HepG2 (cell line): Measurements from ENCODE around the gene SLA2. TPM values are rescaled to one million over a fixed set of nuclear protein-coding genes. Genes with fewer than 3 reads are reported as not detected.

Experiments used
- ATAC-seq: fragments of 200-7000 bp; cut with Tn5 transposase; 3 replicates; pipeline ENCODE4 v1.9.1; 2020; ENCODE audit warnings: mild to moderate bottlenecking, moderate library complexity
- BruUV-seq: library from RNA; stranded (reverse); fragments of 400-500 nt; replicated peaks from 2 replicates; lab custom pipeline; 2021; lab: Mats Ljungman, UMichigan
- CTCF ChIA-PET: fragments of 300-600 bp; formaldehyde crosslinking; extraction: SDS; loops from one replicate; lab custom pipeline; 2021; ENCODE audit warnings: low total read pairs, inconsistent platforms, low intra/inter-chr PET ratio; lab: Yijun Ruan, JAX
- POLR2A ChIA-PET: fragments of 350-600 bp; sonication (Branson Sonifier 250); formaldehyde crosslinking; loops from one replicate; lab custom pipeline; 2020; ENCODE audit warnings: antibody characterized with exemption, inconsistent platforms; lab: Yijun Ruan, JAX
- DNase-seq: peaks from one replicate; pipeline ENCODE4 v3.0.0-alpha.2; 2015; ENCODE audit warnings: low spot score
- FAIRE-seq: peaks from 3 replicates; lab custom pipeline; 2011; peaks lifted over from hg19 to GRCh38; lab: Jason Lieb, UNC
- H2AFZ ChIP-seq: one replicate; pipeline ENCODE4 v1.6.1; 2011; ENCODE audit warnings: low read length, inconsistent platforms
- H3K27ac ChIP-seq: fragments of 300-600 bp; 3 replicates; pipeline ENCODE4 v1.8.0; 2011; ENCODE audit warnings: mixed run types, mild to moderate bottlenecking, mixed read lengths, low read length, inconsistent platforms; ENCODE audit not compliant: insufficient read depth; ENCODE audit errors: extremely low read length
- H3K27me3 ChIP-seq, 2 experiments: fragments of 200-600 bp in 1 of 2; 2 replicates in 1 of 2; 3 replicates in 1 of 2; pipeline versions ENCODE4 v1.6.0 to v1.8.0; 2011; ENCODE audit warnings: low read length in 2 of 2, mild to moderate bottlenecking in 2 of 2, moderate library complexity in 2 of 2, inconsistent platforms in 1 of 2; ENCODE audit not compliant: insufficient read depth in 2 of 2, control insufficient read depth in 1 of 2
- H3K36me3 ChIP-seq, 2 experiments: fragments of 200-600 bp in 1 of 2; replicated peaks in 1 of 2; 2 replicates in 1 of 2; 3 replicates in 1 of 2; pipeline versions ENCODE4 v1.5.1 to v1.8.0; 2011; ENCODE audit warnings: low read length in 2 of 2, inconsistent platforms in 1 of 2; ENCODE audit not compliant: insufficient read depth in 2 of 2, control insufficient read depth in 1 of 2
- H3K4me1 ChIP-seq: 2 replicates; pipeline ENCODE4 v1.5.1; 2012; ENCODE audit warnings: low read length, inconsistent platforms; ENCODE audit not compliant: insufficient read depth
- H3K4me2 ChIP-seq: 2 replicates; pipeline ENCODE4 v1.6.0; 2011; ENCODE audit warnings: low read depth, low read length, inconsistent platforms
- H3K4me3 ChIP-seq, 3 experiments: fragments of 200-600 bp in 1 of 3; sonication (generic), shearing (Covaris generic) in 1 of 3; replicated peaks in 1 of 3; 2 replicates each; pipeline ENCODE4 v1.5.1; 2011 to 2016; ENCODE audit warnings: low read length in 3 of 3, inconsistent platforms in 2 of 3, low read depth in 2 of 3, mild to moderate bottlenecking in 2 of 3, control low read depth in 1 of 3, mixed read lengths in 1 of 3; ENCODE audit not compliant: insufficient read depth in 1 of 3
- H3K79me2 ChIP-seq: one replicate; pipeline ENCODE4 v1.6.1; 2011; ENCODE audit warnings: low read length, inconsistent platforms; ENCODE audit not compliant: insufficient read depth
- H3K9ac ChIP-seq: 2 replicates; pipeline ENCODE4 v1.6.0; 2011; ENCODE audit warnings: mild to moderate bottlenecking, low read depth, low read length, inconsistent platforms; ENCODE audit not compliant: insufficient read depth
- H3K9me3 ChIP-seq: 2 replicates; pipeline ENCODE4 v1.5.1; 2012; ENCODE audit warnings: mild to moderate bottlenecking, low read length
- H4K20me1 ChIP-seq: 2 replicates; pipeline ENCODE4 v1.6.0; 2011; ENCODE audit warnings: inconsistent platforms, mild to moderate bottlenecking, low read length, moderate library complexity; ENCODE audit not compliant: insufficient read depth
- AHDC1 ChIP-seq: sonication (generic); formaldehyde crosslinking; IDR thresholded peaks from 2 replicates; pipeline ENCODE4 v1.5.1; 2020; ENCODE audit warnings: mild to moderate bottlenecking, missing genetic modification reagents, borderline replicate concordance
- FOSL2 ChIP-seq: sonication (generic); formaldehyde crosslinking; IDR thresholded peaks from 2 replicates; pipeline ENCODE4 v1.4.0; 2020; ENCODE audit warnings: missing genetic modification reagents
- GABPA ChIP-seq, 2 experiments: IDR thresholded peaks; 2 replicates each; pipeline ENCODE4 v1.6.1; 2011 to 2016; ENCODE audit warnings: low read depth in 2 of 2, low read length in 1 of 2, missing biosample characterization in 1 of 2, missing genetic modification characterization in 1 of 2
- MATR3 ChIP-seq: sonication (generic); formaldehyde crosslinking; IDR thresholded peaks from 2 replicates; pipeline ENCODE4 v1.4.0; 2020; ENCODE audit warnings: missing genetic modification reagents
- POLR2G ChIP-seq: fragments of 200-400 bp; formaldehyde crosslinking; IDR thresholded peaks from 2 replicates; pipeline ENCODE4 v1.6.1; 2018; ENCODE audit warnings: mild to moderate bottlenecking, low read depth, low read length, moderate library complexity
- RORA ChIP-seq: sonication (generic); formaldehyde crosslinking; IDR thresholded peaks from 2 replicates; pipeline ENCODE4 v1.5.0; 2020; ENCODE audit warnings: mild to moderate bottlenecking, missing genetic modification reagents, moderate library complexity
- SRSF4 ChIP-seq: fragments of 200-400 bp; formaldehyde crosslinking; IDR thresholded peaks from one replicate; pipeline ENCODE4 v1.6.1; 2018; ENCODE audit warnings: mild to moderate bottlenecking, low read depth, low read length, moderate library complexity; ENCODE audit not compliant: poor library complexity, severe bottlenecking
- ZEB1 ChIP-seq: IDR thresholded peaks from 2 replicates; pipeline ENCODE4 v1.6.1; 2012; ENCODE audit warnings: mild to moderate bottlenecking, low read depth, inconsistent platforms; ENCODE audit not compliant: insufficient replicate concordance
- ZNF646 ChIP-seq: sonication (generic); formaldehyde crosslinking; IDR thresholded peaks from 2 replicates; pipeline ENCODE4 v1.9.0; 2021; ENCODE audit warnings: mild to moderate bottlenecking, missing genetic modification reagents
- ZNF670 ChIP-seq: sonication (generic); formaldehyde crosslinking; IDR thresholded peaks from 2 replicates; pipeline ENCODE4 v1.8.0; 2022; ENCODE audit warnings: mild to moderate bottlenecking, missing genetic modification reagents, borderline replicate concordance
- ZNF709 ChIP-seq: sonication (generic); formaldehyde crosslinking; IDR thresholded peaks from 2 replicates; pipeline ENCODE4 v1.5.0; 2020; ENCODE audit warnings: mild to moderate bottlenecking, missing genetic modification reagents
- WGBS: methylation state at CpG from one replicate; pipeline ENCODE4 v1.1.6; 2017; ENCODE audit warnings: low lambda C conversion rate; 5-methylcytosine and 5-hydroxymethylcytosine counted together
- in situ Hi-C: cut with HindIII; loops from 2 replicates; pipeline ENCODE4 v1.10.0; 2017; ENCODE audit warnings: low pct_unique_long_range_greater_than_20kb; ENCODE audit not compliant: extremely low pct_ligation_motif_present
- intact Hi-C: fragments of 100-400 bp; cut with micrococcal nuclease; formaldehyde crosslinking; loops from one replicate; pipeline ENCODE4 v1.10.0; 2022; ENCODE audit not compliant: unreplicated experiment
- polyA plus RNA-seq, 8 experiments: library from polyadenylated mRNA; depleted of rRNA in 3 of 8; stranded (reverse) in 7 of 8; unstranded in 1 of 8; fragments of >200 nt; fragmentation: Illumina TruSeq in 4 of 8; extraction: Trizol in 4 of 8; gene quantifications; 2 replicates each; pipeline versions ENCODE4 v1.2.1 to v1.2.3, GENCODE V29; 2011 to 2016; ENCODE audit warnings: low read depth in 4 of 8, missing spikeins in 1 of 8, mixed read lengths in 1 of 8; ENCODE audit not compliant: insufficient read depth in 1 of 8
- total RNA-seq, 5 experiments: library from RNA; depleted of rRNA; stranded (reverse); fragments of >200 nt; fragmentation: Illumina TruSeq; extraction: Trizol; gene quantifications; 2 replicates each; pipeline ENCODE4 v1.2.3, GENCODE V29; 2016; ENCODE audit warnings: low read depth in 1 of 5

SLA2 gene
- total and polyA plus RNA-seq, 2 of the 13 experiments (the other 11 are each of a cell fraction or from before 2014, with no cell fraction given), result 1.6 to 3.6 TPM

- DNase-seq, result no peak
- ChIA-PET CTCF (no interaction called here), POLR2A (interaction anchor here (0.7 to 3.1 kb wide), 5 partner anchors 13 to 1826 kb away, joined by 3 to 14 read pairs (median 6); partner anchors contain the start of genes RAB5IF and RALGAPB)
- H3K9ac ChIP-seq, result no peak overlapping the region
- no peaks in the 10 kb centered on the region for H4K20me1 ChIP-seq
- in situ Hi-C loops (no loop called here), intact Hi-C loops (no loop called here)
- no peak overlapping the region for H2AFZ ChIP-seq
- H3K36me3 ChIP-seq, result no peaks in the 10 kb centered on the region; a peak in 1 of 5 replicates
- no peaks in the 10 kb centered on the region for H3K79me2 ChIP-seq
- whole genome bisulfite sequencing, result 97% methylated on average over 3 of the region's 3 CpGs
- FAIRE-seq, result no peak
- peaks cover 75% of the 10 kb centered on the region for H3K4me1 ChIP-seq
- no TSS peak for BruUV-seq
- H3K27me3 ChIP-seq, result no peaks in the 10 kb centered on the region
- H3K9me3 ChIP-seq, result no peaks in the 10 kb centered on the region
- ATAC-seq, result no peak
- peak overlapping the region; percentile 59 for H3K27ac ChIP-seq
- no peak overlapping the region for H3K4me2 ChIP-seq
- H3K4me3 ChIP-seq, result no peak overlapping the region
- TF ChIP-seq ZNF646 (CRISPR knock-in tag), result no peak
- no peak for TF ChIP-seq RORA (CRISPR knock-in tag)
- TF ChIP-seq MATR3 (CRISPR knock-in tag), result no peak
- TF ChIP-seq AHDC1, result no peak
- TF ChIP-seq FOSL2 (CRISPR knock-in tag), result no peak
- TF ChIP-seq ZNF670 (CRISPR knock-in tag), result no peak
- TF ChIP-seq GABPA (IDR thresholded peaks at IDR 0.05; ENCODE audit: low read depth, low read length), result no peak
- TF ChIP-seq GABPA (CRISPR knock-in tag; IDR thresholded peaks at IDR 0.05; ENCODE audit: low read depth), result no peak
- TF ChIP-seq ZEB1, result peak; percentile 7
- no peak for TF ChIP-seq ZNF709 (CRISPR knock-in tag)
- no peak for TF ChIP-seq SRSF4
- TF ChIP-seq POLR2G, result no peak
Observed at GRCh38 chr20:36646678-36647077, 682 bp upstream of the SLA2 start.
